Measurements from ENCODE around the gene SLC25A6. TPM values are rescaled to one million over a fixed set of nuclear protein-coding genes. Genes with fewer than 3 reads are reported as not detected.

Gene SLC25A6
- total RNA-seq, 1 experiment from 2014 or later, result 463 TPM

DNA sequence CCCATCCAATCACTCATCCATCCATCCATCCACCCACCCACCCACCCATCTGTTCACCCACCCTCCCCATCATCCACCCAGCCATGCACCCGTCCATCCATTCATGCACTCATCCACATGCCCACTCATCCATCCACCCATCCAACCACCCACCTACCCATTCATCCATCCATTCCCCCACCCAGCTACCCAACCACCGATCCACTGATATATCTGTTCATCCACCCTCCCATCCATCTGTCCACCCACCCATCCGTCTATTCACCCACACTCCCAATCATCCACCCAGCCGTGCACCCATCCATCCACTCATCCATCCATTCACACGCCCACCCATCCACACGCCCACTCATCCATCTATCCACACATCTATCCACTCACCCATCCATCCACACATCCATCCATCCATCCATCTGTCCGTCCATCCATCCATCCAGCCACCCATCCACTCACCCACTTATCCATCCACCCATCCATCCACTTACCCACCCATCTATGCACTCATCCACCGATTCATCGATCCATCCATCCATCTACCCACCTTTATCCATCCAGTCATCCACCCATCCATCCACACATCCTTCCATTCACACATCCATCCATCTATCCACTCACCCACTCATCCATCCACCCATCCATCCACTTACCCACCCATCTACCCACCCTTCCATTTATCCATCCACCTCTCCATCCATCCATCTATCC is 32.4 kb upstream of the SLC25A6 start:
- H3K4me3 Mint-ChIP-seq (ENCODE audit: unreplicated experiment), result no peak overlapping the region
- ChIA-PET CTCF (no interaction called here), POLR2A (no interaction called here)
- no peak overlapping the region for H3K27ac Mint-ChIP-seq (ENCODE audit: low read depth, unreplicated experiment)
- no TSS peak for BruUV-seq (replicated peaks)
- intact Hi-C loops (cut with micrococcal nuclease), result no loop called here
- no peak for DNase-seq (ENCODE audit: unreplicated experiment)
- H3K4me1 Mint-ChIP-seq (ENCODE audit: insufficient read depth, unreplicated experiment), result no peaks in the 10 kb centered on the region
- TF ChIP-seq, protein P1, sequence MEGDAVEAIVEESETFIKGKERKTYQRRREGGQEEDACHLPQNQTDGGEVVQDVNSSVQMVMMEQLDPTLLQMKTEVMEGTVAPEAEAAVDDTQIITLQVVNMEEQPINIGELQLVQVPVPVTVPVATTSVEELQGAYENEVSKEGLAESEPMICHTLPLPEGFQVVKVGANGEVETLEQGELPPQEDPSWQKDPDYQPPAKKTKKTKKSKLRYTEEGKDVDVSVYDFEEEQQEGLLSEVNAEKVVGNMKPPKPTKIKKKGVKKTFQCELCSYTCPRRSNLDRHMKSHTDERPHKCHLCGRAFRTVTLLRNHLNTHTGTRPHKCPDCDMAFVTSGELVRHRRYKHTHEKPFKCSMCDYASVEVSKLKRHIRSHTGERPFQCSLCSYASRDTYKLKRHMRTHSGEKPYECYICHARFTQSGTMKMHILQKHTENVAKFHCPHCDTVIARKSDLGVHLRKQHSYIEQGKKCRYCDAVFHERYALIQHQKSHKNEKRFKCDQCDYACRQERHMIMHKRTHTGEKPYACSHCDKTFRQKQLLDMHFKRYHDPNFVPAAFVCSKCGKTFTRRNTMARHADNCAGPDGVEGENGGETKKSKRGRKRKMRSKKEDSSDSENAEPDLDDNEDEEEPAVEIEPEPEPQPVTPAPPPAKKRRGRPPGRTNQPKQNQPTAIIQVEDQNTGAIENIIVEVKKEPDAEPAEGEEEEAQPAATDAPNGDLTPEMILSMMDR (IDR thresholded peaks at IDR 0.05; ENCODE audit: unreplicated experiment), result no peak
- H3K9me3 Mint-ChIP-seq (ENCODE audit: unreplicated experiment), result peaks cover 19% of the 10 kb centered on the region
- peaks cover 43% of the 10 kb centered on the region for H3K36me3 Mint-ChIP-seq (ENCODE audit: insufficient read depth, unreplicated experiment)
- H3K27me3 Mint-ChIP-seq (ENCODE audit: insufficient read depth, unreplicated experiment), result no peaks in the 10 kb centered on the region

DNA sequence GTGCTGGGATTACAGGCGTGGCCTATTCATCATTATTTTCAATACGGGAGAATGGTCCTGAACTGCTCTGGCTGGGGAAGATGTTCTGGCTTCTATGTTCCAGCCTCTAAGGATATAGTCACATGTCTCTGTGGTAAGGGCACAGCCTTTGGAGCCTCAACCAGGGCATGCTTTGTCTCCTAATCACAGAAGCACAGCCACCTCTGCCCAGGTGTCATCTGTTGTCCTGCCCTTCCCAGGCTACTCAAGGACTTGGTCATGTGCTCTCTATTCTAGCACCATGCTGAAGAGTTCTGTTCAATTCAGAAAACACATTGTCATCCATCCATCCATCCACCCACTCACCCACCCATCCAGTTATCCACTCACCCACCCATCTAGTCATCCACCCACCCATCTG is 31.3 kb upstream of the SLC25A6 start:
- ChIA-PET CTCF (no interaction called here), POLR2A (no interaction called here)
- TF ChIP-seq, protein P1 (IDR thresholded peaks at IDR 0.05; ENCODE audit: unreplicated experiment), result no peak
- no TSS peak for BruUV-seq (replicated peaks)
- no peak overlapping the region for H3K4me3 Mint-ChIP-seq (ENCODE audit: unreplicated experiment)
- H3K4me1 Mint-ChIP-seq (ENCODE audit: insufficient read depth, unreplicated experiment), result no peaks in the 10 kb centered on the region
- no peak overlapping the region for H3K27ac Mint-ChIP-seq (ENCODE audit: low read depth, unreplicated experiment)
- peaks cover 39% of the 10 kb centered on the region for H3K36me3 Mint-ChIP-seq (ENCODE audit: insufficient read depth, unreplicated experiment)
- no peak for DNase-seq (ENCODE audit: unreplicated experiment)
- intact Hi-C loops (cut with micrococcal nuclease), result no loop called here
- H3K9me3 Mint-ChIP-seq (ENCODE audit: unreplicated experiment), result peaks cover 19% of the 10 kb centered on the region
- no peaks in the 10 kb centered on the region for H3K27me3 Mint-ChIP-seq (ENCODE audit: insufficient read depth, unreplicated experiment)

DNA sequence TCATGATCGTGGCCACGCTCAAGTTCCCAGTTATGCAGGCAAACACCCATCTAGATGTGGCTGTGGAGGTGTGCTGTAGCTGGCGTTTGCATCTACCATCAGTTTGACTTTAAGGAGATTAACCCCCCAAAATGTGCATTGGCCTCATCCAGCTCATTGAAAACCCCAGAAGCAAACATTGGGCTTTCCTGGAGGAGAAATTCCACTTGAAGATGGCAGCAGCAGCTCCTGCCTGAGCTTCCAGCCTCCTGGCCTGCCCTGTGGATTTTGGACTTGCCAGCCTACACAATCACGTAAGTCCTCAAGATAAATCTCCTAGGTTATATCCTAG is 30.2 kb upstream of the SLC25A6 start:
- intact Hi-C loops (cut with micrococcal nuclease), result no loop called here
- TF ChIP-seq, protein P1 (IDR thresholded peaks at IDR 0.05; ENCODE audit: unreplicated experiment), result no peak
- no peak overlapping the region for H3K27ac Mint-ChIP-seq (ENCODE audit: low read depth, unreplicated experiment)
- BruUV-seq (replicated peaks), result no TSS peak
- ChIA-PET POLR2A (no interaction called here), CTCF (no interaction called here)
- no peaks in the 10 kb centered on the region for H3K27me3 Mint-ChIP-seq (ENCODE audit: insufficient read depth, unreplicated experiment)
- H3K4me1 Mint-ChIP-seq (ENCODE audit: insufficient read depth, unreplicated experiment), result no peaks in the 10 kb centered on the region
- peaks cover 34% of the 10 kb centered on the region for H3K36me3 Mint-ChIP-seq (ENCODE audit: insufficient read depth, unreplicated experiment)
- peaks cover 19% of the 10 kb centered on the region for H3K9me3 Mint-ChIP-seq (ENCODE audit: unreplicated experiment)
- H3K4me3 Mint-ChIP-seq (ENCODE audit: unreplicated experiment), result no peak overlapping the region
- DNase-seq (ENCODE audit: unreplicated experiment), result no peak

DNA sequence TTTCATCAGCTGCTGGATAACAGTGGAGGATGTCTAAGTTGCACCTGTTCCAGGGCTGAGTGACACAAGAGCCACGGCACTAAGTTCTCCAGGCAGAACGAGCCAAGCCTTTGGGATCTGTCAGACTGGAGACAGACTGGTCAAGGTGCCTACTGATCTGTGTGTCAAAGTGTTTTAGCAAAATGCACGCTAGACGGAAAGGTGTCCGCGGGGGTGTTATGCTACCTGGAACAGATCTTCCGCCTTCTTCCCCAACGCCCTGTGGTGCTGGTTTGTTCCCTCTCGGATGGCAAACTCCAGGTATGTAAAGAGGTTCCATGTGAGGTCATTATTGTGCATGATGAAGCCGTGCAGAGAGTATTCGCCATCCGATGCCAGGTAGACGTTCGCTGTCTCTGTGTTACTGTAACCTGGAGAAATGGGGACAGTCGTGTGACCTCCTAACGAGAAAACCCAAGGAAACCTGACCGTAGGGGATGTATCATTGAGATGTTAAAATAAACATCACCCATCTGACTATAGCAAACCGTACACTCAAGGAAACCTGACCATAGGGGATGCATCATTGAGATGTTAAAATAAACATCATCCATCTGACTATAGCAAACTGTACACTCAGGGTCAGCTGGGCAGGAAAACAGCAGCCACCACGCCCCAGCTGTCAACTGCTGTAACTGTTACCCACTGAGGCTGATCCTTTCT is 29.7 kb upstream of the SLC25A6 start:
- no peak for DNase-seq (ENCODE audit: unreplicated experiment)
- POLR2A ChIA-PET, result no interaction called here
- peaks cover 19% of the 10 kb centered on the region for H3K9me3 Mint-ChIP-seq (ENCODE audit: unreplicated experiment)
- peaks cover 33% of the 10 kb centered on the region for H3K36me3 Mint-ChIP-seq (ENCODE audit: insufficient read depth, unreplicated experiment)
- intact Hi-C loops (cut with micrococcal nuclease), result no loop called here
- BruUV-seq (replicated peaks), result no TSS peak
- no peak overlapping the region for H3K27ac Mint-ChIP-seq (ENCODE audit: low read depth, unreplicated experiment)
- TF ChIP-seq, protein P1 (IDR thresholded peaks at IDR 0.05; ENCODE audit: unreplicated experiment), result no peak
- CTCF ChIA-PET, result no interaction called here
- H3K4me1 Mint-ChIP-seq (ENCODE audit: insufficient read depth, unreplicated experiment), result no peaks in the 10 kb centered on the region
- H3K4me3 Mint-ChIP-seq (ENCODE audit: unreplicated experiment), result no peak overlapping the region
- H3K27me3 Mint-ChIP-seq (ENCODE audit: insufficient read depth, unreplicated experiment), result no peaks in the 10 kb centered on the region

Data from MCF 10A (cell line).